ENCODE measurements around the gene NDUFB4. TPM values are rescaled to one million over a fixed set of nuclear protein-coding genes. Genes with fewer than 3 reads are reported as not detected.

The NDUFB4 gene
- total RNA-seq, 1 experiment from 2014 or later = 283 TPM

DNA sequence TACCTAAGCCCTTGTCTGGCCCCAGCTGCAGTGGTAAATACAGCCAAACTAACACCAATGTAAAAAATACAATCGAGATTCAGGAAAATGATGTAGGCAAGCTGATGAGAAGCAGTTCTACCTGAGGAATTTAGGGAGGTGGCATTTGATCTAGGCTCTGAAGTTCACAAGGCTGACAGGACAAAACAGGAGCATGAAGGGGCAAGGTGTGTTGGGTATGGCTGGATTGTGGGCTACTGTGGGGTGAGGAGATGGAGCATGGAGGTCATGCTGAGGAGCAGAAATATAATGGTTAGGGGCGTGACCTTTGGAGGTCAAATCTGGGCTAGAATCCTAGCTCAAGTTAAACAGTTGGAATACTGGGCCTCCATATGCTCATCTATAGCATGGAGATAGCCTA lies 6.5 kb downstream of the NDUFB4 start:
- intact Hi-C loops (cut with micrococcal nuclease) = no loop called here

GRCh38 chr3:120604382-120604781 lies 8.2 kb downstream of the NDUFB4 start:
- H4K20me1 ChIP-seq (ENCODE audit: low read length) = 0 out of 2 replicates have a peak, but pooled peaks cover 4% of the 10 kb centered on the region
- no peaks in the 10 kb centered on the region for H3F3A ChIP-seq (ENCODE audit: low read length, unreplicated experiment)
- ChIA-PET CTCF (no interaction called here), POLR2A (ENCODE audit: unreplicated experiment) (no interaction called here)
- BruUV-seq (replicated peaks) = no TSS peak
- no peak overlapping the region for H2AFZ ChIP-seq (ENCODE audit: low read length)
- H3K79me2 ChIP-seq (ENCODE audit: low read length) = peaks cover 9% of the 10 kb centered on the region
- H3K27me3 ChIP-seq (ENCODE audit: low read length) = no peaks in the 10 kb centered on the region
- ATAC-seq = peak; percentile 6; the same call in 1 of the 2 replicates
- no peak overlapping the region for H3K4me2 ChIP-seq (ENCODE audit: low read length)
- H3K9me3 ChIP-seq (ENCODE audit: low read length) = no peaks in the 10 kb centered on the region
- no peak overlapping the region for H3K4me3 ChIP-seq (ENCODE audit: low read length)
- no peak overlapping the region for H3K27ac ChIP-seq (ENCODE audit: low read length)
- TF ChIP-seq CTCF (conservative IDR thresholded peaks at IDR 0.05; ENCODE audit: low read depth, low read length) (no peak), EZH2phosphoT487 (IDR thresholded peaks at IDR 0.05; ENCODE audit: borderline replicate concordance, low read length) (no peak), EZH2 (IDR thresholded peaks at IDR 0.05; ENCODE audit: low read length, unreplicated experiment) (no peak)
- intact Hi-C loops (cut with micrococcal nuclease) = no loop called here
- no peaks in the 10 kb centered on the region for H3K4me1 ChIP-seq (ENCODE audit: insufficient read depth, low read length)
- DNase-seq = no peak
- H3K9ac ChIP-seq (ENCODE audit: low read length) = no peak overlapping the region
- peaks cover 23% of the 10 kb centered on the region for H3K36me3 ChIP-seq (ENCODE audit: low read depth, low read length)
- no peaks in the 10 kb centered on the region for H3K9me2 ChIP-seq (replicated peaks; ENCODE audit: low read length)

More for the DNA sequence above, 6.5 kb downstream of the NDUFB4 start:
- CTCF ChIA-PET = no interaction called here
- Histone ChIP-seq H3K36me3 (ENCODE audit: low read depth, low read length) (peaks cover 37% of the 10 kb centered on the region), H3K9me3 (ENCODE audit: low read length) (no peaks in the 10 kb centered on the region), H4K20me1 (ENCODE audit: low read length) (0 out of 2 replicates have a peak, but pooled peaks cover 4% of the 10 kb centered on the region), H3K9ac (ENCODE audit: low read length) (no peak overlapping the region), H3K79me2 (ENCODE audit: low read length) (peaks cover 26% of the 10 kb centered on the region), H3K27ac (ENCODE audit: low read length) (no peak overlapping the region), H3K4me1 (ENCODE audit: insufficient read depth, low read length) (peaks cover 6% of the 10 kb centered on the region), H3K4me2 (ENCODE audit: low read length) (no peak overlapping the region), H3K4me3 (ENCODE audit: low read length) (no peak overlapping the region), H3F3A (ENCODE audit: low read length, unreplicated experiment) (no peaks in the 10 kb centered on the region), H2AFZ (ENCODE audit: low read length) (no peak overlapping the region), H3K27me3 (ENCODE audit: low read length) (no peaks in the 10 kb centered on the region), H3K9me2 (replicated peaks; ENCODE audit: low read length) (no peaks in the 10 kb centered on the region)
- no TSS peak for BruUV-seq (replicated peaks)
- TF ChIP-seq EZH2 (IDR thresholded peaks at IDR 0.05; ENCODE audit: low read length, unreplicated experiment) = no peak
- TF ChIP-seq CTCF (conservative IDR thresholded peaks at IDR 0.05; ENCODE audit: low read depth, low read length) = no peak
- no peak for TF ChIP-seq EZH2phosphoT487 (IDR thresholded peaks at IDR 0.05; ENCODE audit: borderline replicate concordance, low read length)
- ATAC-seq (no peak), DNase-seq (no peak)
- POLR2A ChIA-PET (ENCODE audit: unreplicated experiment) = no interaction called here

- Histone ChIP-seq H4K20me1 (ENCODE audit: low read length) (0 out of 2 replicates have a peak, but pooled peaks cover 1% of the 10 kb centered on the region), H3K4me1 (ENCODE audit: insufficient read depth, low read length) (no peaks in the 10 kb centered on the region), H3K36me3 (ENCODE audit: low read depth, low read length) (peaks cover 19% of the 10 kb centered on the region), H3K79me2 (ENCODE audit: low read length) (peaks cover 5% of the 10 kb centered on the region), H3K27ac (ENCODE audit: low read length) (no peak overlapping the region), H3K27me3 (ENCODE audit: low read length) (no peaks in the 10 kb centered on the region), H3K9me2 (replicated peaks; ENCODE audit: low read length) (no peaks in the 10 kb centered on the region), H3K4me2 (ENCODE audit: low read length) (no peak overlapping the region), H2AFZ (ENCODE audit: low read length) (no peak overlapping the region), H3K9me3 (ENCODE audit: low read length) (no peaks in the 10 kb centered on the region), H3K4me3 (ENCODE audit: low read length) (no peak overlapping the region), H3K9ac (ENCODE audit: low read length) (no peak overlapping the region), H3F3A (ENCODE audit: low read length, unreplicated experiment) (no peaks in the 10 kb centered on the region)
- CTCF ChIA-PET = no interaction called here
- no TSS peak for BruUV-seq (replicated peaks)
- POLR2A ChIA-PET (ENCODE audit: unreplicated experiment) = no interaction called here
- no peak for DNase-seq
- peak; percentile 65 for ATAC-seq
- TF ChIP-seq CTCF (conservative IDR thresholded peaks at IDR 0.05; ENCODE audit: low read depth, low read length) (no peak), EZH2phosphoT487 (IDR thresholded peaks at IDR 0.05; ENCODE audit: borderline replicate concordance, low read length) (no peak), EZH2 (IDR thresholded peaks at IDR 0.05; ENCODE audit: low read length, unreplicated experiment) (no peak)
- intact Hi-C loops (cut with micrococcal nuclease) = no loop called here
These were observed 8.6 kb downstream of the NDUFB4 start for GRCh38 chr3:120604784-120605183.
